H4 (cell line): Measurements from ENCODE around the gene NFATC1. TPM values are rescaled to one million over a fixed set of nuclear protein-coding genes. Genes with fewer than 3 reads are reported as not detected.

Source experiments
- DNase-seq: peaks from one replicate; pipeline ENCODE4 v3.0.0-alpha.2; 2015; ENCODE audit warnings: low spot score
- total RNA-seq: library from RNA; depleted of rRNA; stranded (reverse); fragments of >200 nt; shearing (Covaris generic); gene quantifications from 2 replicates; pipeline ENCODE4 v1.2.3, GENCODE V29; 2014; rRNA removed

NFATC1 gene
- total RNA-seq = 3.2 and 4.3 TPM in 2 replicates

DNA sequence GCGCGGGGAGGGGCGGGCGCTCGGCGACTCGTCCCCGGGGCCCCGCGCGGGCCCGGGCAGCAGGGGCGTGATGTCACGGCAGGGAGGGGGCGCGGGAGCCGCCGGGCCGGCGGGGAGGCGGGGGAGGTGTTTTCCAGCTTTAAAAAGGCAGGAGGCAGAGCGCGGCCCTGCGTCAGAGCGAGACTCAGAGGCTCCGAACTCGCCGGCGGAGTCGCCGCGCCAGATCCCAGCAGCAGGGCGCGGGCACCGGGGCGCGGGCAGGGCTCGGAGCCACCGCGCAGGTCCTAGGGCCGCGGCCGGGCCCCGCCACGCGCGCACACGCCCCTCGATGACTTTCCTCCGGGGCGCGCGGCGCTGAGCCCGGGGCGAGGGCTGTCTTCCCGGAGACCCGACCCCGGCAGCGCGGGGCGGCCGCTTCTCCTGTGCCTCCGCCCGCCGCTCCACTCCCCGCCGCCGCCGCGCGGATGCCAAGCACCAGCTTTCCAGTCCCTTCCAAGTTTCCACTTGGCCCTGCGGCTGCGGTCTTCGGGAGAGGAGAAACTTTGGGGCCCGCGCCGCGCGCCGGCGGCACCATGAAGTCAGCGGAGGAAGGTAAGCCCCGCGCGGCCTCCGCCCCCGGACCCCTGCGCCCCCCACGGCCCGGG lies at the start of gene NFATC1:
TSS of gene NFATC1 (plus strand) at position 170 of the 644 bp plus-strand sequence. CDS start at position 465, 295 bp downstream.
- DNase-seq = peak; percentile 73

DNA sequence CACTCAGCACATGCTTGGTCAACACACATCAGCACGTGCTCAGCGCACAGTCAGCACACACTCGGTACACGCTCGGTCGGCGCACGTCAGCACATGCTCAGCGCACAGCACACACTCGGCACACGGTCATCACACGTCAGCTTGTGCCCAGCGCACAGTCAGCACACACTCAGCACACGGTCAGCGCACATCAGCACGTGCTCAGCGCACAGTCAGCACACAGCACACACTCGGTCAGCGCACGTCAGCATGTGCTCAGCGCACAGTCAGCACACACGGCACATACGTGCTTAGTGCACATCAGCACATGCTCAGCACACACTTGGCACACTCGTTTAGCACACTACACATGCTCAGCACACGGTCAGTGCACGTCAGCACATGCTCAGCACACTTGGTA lies 49.7 kb upstream of the NFATC1 start:
- DNase-seq = no peak

- no peak for DNase-seq
Observed at GRCh38 chr18:79348066-79348465, 47.7 kb upstream of the NFATC1 start.

- no peak for DNase-seq
Observed at GRCh38 chr18:79352432-79352831, 43.3 kb upstream of the NFATC1 start.

GRCh38 chr18:79353267-79353666 lies 42.5 kb upstream of the NFATC1 start:
- DNase-seq = no peak

DNA sequence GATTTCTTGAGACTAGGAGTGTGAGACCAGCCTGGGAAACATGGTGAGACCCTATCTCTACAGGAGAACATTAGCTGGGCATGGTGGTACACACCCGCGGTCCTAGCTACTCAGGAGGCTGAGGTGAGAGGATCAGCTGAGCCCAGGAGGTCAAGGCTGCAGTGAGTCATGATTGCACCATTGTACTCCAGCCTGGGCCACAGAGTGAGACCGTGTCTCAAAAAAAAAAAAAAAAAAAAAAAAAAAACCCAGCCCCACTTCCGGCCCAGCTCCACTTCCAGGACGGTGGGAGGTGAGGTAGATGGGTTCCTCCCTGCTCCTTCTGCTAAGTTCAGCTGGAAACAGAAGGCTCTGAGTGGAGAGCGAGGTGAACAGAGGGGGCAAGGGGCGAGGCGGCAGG lies 41.4 kb upstream of the NFATC1 start:
- DNase-seq = no peak

DNA sequence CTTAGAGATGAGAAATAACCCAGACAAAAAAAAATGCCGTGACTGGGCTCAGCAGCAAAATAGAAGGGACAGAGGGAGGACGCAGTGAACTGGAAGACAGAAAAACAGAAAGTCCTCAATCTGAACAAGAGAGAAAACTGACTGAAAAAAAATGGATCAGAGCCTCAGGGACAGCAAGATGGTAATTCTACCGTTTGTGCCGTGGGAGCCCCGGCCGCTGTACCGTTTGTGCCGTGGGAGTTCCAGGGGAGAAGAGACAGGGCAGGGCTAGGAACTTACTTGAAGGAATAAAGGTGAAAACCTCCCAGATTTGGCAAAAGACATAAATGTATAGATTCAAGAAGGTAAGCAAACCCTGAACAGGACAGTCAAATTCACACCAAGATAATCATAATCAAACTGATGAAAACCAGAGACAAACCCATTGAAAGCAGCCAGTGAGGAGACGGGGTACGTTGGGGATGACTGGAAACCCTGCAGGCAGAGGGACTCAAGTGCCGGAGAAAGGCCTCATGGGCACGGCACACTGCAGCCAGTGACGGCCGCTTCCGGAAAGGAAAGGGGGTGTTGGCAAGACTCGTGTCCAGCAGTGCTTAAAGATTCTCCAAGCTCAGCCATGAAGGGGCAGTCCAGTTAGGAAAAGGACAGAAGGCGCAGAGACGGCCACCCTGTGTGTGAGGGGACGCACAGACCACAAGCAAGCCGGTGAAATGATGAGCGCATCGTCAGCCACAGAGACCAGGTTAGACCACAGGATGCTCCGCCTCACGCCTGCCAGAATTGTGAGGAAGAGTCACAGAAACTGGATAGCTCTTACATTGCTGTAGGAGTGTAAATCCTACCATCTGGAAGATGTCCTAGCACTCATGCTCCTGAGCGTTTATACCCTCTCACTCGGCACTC lies 40.0 kb upstream of the NFATC1 start:
- DNase-seq = no peak

DNA sequence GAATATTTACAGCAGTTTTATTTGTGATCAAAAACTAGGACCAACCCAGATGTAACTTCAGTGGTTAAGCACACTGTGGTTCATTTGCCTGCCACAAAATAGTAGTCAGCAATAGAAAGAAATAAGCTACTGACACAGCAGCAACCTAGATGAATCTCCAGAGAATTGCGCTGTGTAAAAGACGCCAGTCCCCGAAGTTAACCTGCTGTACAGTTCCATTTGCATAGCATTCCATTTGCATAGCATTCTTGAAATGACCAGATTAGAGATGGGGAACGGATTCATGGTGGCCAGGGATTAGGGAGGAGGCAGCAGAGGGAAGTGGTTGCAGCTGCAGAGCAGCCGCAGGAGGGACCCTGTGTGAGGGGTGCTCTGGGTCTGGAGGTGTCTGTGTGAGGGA lies 39.3 kb upstream of the NFATC1 start:
- DNase-seq = no peak

GRCh38 chr18:79360933-79361332 lies 34.8 kb upstream of the NFATC1 start:
- DNase-seq = no peak

DNA sequence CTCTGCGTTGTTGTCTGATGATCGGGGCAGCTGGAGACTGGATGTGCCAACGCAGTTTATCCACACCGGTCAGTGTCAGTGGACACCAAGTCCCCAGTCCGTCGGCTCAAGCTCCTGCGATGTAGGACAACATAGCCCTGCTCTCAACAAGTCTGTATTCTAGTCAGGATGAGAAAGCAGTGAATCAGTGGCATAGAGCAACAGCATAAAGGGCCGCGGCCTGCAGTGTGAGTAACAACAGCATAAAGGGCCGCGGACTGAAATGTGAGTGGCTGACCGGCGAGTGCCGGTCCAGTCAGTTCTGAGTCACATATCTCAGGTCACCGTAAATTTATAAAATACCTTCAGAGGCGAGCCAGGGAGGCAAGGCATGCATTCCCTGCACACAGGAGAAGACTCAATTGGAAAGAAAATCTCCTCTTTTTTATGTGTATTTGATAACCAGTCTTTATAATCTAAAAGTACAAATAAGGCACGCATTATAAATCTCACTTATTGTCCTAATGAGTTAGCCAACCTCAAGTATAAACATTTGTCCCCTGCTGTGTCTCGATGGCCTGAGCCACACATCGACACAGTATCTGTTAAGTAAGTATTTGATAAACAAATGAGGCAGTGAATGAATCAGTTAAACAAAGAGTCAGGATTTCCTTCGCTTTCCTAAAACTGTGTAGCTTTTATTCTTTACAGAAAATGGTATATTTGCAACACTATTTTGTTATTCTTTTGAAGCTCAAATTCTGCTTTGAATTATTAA lies 33.8 kb upstream of the NFATC1 start:
- DNase-seq = peak; percentile 61

DNA sequence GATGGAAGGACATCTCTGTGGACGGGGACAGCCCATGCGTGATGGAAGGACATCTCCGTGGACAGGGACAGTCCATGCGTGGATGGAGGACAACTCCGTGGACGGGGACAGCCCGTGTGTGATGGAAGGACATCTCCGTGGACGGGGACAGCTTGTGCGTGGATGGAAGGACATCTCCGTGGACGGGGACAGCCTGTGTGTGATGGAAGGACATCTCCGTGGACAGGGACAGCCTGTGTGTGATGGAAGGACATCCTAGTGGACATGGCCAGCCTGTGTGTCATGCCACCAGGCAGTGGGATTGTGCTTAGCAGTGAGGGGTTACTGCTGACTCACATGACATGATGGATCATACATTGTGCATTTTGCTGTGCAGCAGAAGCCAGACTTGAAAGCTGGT lies 30.0 kb upstream of the NFATC1 start:
- DNase-seq = peak; percentile 30

GRCh38 chr18:79366177-79367094 lies 29.3 kb upstream of the NFATC1 start:
- peak; percentile 93 for DNase-seq

DNA sequence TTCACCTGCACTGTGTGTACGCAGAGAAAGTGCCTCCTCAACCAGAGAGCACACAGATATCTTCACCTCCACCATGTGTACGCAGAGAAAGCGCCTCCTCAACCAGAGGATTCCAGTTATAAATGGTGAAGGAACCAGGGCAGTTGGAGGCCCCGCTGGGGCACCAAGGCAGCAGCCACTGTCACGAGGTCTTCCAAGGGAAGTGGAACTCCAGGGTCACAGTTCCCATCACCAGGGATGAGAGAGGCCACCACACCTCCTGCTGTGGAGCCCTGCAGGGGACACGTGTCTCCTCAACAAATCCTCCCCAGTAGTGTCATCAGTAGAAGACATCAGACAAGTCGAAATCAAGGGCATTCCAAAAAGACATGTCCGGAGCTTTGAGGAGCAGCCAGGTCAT lies 28.2 kb upstream of the NFATC1 start:
- DNase-seq = no peak

GRCh38 chr18:79367989-79368388 lies 27.7 kb upstream of the NFATC1 start:
- no peak for DNase-seq

GRCh38 chr18:79368681-79369080 lies 27.0 kb upstream of the NFATC1 start:
- no peak for DNase-seq

DNA sequence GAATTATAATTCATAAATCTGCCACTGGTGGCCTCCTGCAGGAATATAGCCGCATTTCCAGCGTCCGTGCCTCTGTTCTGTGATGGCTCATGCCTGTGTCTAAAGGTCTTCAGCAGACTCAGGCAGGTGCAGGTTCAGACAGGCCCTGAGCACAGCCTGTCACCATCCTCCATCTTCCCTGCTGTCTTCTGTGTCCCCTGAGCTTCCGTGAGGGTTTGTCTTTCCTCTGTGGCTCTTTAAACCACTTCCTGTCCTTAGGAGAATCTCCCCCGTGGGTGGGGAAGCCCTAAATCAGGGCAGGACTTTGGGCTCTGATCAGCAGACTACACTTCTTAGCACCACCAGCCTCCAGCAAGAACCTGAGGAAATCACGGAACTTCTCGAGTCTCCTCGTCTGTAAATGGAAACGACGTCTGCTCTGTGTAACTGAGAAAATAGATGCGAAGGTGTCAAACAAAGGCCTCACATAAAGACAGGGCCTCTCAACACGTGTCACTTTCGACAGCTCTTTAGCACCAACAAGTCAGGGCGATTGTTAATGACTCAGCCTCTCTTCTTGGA lies 24.1 kb upstream of the NFATC1 start:
- DNase-seq = no peak

DNA sequence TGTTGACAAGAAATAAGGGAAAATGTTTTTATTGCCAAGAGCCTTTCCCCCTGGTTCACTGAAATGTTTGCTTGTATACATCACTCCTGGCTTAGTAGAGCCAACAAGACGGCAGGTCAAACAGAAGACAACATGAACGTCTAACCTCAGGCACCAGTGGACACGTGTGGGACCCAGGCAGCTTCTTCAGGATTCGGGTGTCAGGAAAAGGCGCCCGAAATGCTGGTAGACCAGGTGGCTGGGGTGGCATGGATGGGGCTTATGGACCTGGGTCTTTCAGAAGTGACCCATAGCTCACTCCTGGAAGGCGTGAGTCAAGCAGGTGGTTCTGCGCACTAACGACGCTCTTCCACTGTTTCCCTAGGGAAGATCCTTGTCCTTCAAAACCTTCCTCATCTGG lies 23.3 kb upstream of the NFATC1 start:
- no peak for DNase-seq

DNA sequence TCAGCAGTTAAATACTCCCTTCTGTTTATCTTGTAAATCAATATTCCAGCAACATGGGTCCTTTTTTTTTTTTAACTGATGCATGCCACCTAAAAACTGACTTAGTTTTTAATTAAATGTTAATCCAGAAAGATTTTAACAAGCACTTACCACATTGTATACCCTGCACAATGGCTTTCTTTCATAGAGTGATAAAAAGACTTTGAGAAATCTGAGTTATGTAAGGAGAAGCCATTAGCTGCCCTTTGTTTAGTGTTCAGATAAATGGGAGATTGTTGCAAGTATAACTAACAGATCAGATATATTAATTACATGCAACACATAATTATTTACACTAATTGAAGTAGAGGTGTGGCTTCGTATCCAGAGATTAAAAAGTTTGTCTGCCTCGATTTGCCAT lies 22.7 kb upstream of the NFATC1 start:
- DNase-seq = no peak

GRCh38 chr18:79373736-79374135 lies 22.0 kb upstream of the NFATC1 start:
- no peak for DNase-seq

- no peak for DNase-seq
Observed at GRCh38 chr18:79374408-79375171, 21.1 kb upstream of the NFATC1 start.
